SIG-M5 treated with dmso at 0.1 percent for 504 hours (cell line): ENCODE measurements around the gene SLC23A2.

ENCODE experiments used
- DNase-seq: peaks from one replicate; lab custom pipeline; 2025; ENCODE audit not compliant: unreplicated experiment; lab: John Stamatoyannopoulos, UW

Gene SLC23A2

DNA sequence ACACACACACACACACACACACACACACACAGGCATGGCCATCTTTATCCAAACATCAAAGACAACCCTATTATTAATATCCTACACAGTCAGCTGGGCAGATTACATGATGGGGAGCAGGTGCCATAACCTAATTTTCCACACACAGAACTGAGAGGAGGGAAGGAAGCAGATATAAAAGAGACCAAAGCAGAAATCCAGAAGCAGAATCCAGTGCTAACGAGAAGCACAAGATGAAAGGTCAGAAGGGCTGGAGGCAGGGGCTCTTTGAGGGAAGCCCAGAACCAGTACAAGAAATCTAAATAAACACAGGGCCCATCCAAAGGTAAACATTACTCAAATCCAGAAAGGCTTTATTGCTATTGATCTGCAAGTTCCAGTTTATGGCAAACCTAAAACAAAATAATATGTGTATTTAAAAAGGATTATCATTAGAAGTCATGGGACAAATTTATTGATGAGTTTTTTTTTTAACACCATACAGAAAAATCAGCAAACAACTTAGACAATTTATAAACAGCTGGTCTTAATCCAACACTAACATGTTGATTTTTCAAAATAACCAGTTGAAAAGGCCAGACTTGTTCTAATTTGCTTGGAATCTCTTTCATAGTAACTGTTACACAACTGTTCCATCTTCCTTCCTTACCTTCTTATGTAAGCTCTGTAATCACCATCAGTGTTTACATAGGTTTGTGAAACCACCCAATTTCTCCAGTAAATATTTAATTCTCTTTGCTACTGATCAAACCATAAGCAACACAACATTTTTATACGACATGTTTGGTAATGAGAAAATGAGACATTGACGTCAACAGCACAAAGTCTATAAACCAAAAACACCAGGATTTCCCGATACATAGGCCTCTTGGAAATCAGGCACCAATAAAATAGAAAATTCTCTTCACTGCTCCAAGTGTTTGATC, 34.2 kb downstream of the SLC23A2 start:
- DNase-seq, result no peak

DNA sequence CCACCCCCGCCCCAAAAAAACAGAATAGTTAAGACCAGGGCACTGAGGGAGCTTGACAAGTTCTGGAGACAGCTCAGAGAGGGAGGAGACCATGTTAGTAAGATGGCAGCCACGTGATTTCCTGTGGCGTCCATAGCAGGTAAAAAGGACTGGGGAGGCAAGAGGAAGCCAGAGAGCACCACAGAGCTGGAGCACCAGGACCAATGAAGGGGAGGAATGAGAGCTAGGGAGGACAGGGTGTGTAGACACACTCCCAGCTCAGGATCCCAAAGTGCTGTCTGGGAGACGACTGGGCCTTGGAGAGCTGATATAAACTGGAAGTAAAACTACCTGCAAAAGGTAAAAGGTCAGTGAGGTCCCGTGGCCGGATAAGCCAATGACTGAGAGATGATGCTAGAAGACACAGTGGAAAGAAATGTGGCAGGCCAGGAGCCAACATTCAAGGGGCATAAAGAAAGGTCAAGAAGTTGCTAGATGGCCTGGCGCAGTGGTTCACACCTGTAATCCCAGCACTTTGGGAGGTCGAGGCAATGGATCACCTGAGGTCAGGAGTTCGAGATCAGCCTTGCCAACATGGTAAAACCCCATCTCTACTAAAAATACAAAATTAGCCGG, 39.0 kb downstream of the SLC23A2 start:
- DNase-seq, result peak; percentile 41

DNA sequence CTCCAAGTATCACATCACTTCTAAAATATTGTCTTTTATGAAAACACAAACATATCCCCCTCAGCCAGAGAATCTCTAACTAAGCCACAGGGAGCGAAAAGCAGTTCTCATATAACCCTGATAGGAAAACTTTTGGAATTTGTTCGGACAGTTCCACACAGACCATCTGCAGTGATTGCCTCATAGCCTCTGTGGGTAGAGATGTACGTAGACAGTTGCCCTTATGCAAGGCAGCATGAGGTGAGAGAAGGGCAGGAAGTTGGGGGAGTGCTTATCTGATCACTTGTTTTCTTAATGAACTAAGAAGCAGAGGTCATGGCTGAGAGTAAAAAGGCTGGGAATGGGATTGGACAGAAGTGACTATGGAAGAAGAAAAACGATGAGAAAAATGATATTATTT, 39.6 kb downstream of the SLC23A2 start:
- peak; percentile 89 for DNase-seq

DNA sequence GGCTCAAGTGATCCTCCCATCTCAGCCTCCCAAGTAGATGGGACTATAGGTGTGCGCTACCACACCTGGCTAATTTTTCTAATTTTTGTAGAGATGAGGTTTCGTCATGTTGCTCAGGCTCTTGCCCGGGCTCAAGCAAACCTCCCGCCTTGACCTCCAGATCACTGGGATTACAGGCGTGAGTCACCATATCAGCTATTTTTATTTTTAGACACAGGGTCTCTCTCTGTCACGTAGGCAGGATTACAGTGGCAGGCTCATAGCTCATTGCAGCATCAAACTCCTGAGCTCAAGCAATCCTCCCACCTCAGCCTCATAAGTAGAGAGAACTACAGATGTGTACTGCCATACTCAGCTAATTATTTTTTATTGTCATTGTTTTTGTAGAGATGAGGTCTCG, 41.7 kb downstream of the SLC23A2 start:
- peak; percentile 93 for DNase-seq

DNA sequence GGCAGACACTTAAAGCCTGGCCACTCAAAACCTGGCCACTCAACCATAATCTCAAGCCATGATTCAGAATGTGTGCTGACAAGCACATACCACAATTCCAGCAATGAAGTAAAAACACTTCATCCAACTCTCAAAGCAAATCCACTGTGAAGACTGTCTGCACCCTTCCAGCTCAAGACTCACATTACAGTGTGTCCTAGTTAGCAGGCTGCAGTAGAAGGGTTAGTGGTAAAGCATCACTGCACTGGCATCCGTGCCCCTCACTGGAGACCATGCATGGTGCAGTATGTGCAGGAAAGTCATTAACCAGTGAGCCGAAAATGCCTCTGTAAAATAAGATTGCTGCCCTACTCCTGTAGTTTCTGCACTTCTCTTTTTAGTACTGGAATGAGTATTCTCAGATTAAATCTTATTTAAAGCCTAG, 43.4 kb downstream of the SLC23A2 start:
- peak; percentile 10 for DNase-seq

DNA sequence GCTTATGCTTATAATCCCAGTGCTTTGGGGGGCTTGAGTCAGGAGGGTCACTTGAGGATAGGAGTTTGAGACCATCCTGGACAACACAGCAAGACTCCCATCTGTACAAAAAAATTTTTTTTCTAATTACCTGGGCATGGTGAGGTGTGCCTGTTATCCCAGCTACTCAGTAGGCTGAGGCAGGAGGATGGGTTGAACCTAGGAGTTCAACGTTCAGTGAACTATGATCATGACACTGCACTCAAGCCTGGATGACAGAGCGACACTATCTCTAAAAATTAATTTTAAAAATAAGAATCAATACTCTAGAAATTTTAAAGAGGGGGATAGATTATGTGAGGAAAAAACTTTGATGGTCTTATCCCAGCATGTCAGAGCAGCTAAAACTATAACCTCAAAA, 44.1 kb downstream of the SLC23A2 start:
- DNase-seq, result no peak

DNA sequence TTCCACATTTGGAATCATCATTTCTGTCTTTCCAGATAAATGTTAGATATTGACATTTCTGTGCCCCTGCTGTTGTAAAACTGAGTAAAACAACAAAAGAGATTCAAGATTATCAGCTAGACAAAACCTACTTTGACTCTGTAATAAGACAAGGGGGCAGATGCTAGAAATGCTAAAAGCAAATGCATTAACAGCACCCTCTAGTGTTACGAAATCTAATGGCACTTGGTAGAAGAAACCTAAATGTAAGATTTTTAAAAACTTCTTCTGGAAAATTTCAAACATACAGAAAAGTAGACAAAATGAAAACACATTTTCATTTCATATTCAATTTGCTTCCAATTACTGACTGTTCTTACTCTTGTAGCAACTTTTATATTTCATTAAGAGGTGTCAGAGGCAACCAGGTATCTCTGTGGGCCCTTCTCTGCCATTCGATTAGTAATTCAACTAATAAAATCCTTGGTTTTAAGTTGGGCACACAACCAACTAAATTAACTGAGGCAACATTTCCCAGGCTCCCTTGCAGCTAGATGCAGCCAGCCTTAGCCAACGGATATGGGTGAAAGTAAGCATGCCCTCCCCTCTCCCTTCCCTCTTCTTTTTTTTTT, 45.0 kb downstream of the SLC23A2 start:
- DNase-seq, result peak; percentile 79

DNA sequence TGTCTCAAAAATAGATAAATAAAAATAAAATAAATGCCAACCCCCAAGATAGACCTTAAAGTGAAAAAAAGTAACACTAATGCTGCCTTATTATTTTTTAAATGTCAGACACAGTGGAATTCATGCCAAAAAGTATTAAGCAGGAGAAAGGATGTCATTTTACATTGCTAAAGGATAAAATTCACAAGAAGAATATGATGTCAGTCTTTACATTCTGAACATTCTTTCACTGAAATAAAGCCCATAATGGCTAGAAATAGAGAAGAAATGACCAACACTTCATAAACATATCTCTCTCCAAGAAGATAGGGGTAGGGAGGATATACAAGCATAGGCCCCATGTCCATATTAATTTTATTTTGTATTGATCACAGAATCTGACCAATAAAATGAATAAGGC, 47.4 kb downstream of the SLC23A2 start:
- DNase-seq, result no peak

DNA sequence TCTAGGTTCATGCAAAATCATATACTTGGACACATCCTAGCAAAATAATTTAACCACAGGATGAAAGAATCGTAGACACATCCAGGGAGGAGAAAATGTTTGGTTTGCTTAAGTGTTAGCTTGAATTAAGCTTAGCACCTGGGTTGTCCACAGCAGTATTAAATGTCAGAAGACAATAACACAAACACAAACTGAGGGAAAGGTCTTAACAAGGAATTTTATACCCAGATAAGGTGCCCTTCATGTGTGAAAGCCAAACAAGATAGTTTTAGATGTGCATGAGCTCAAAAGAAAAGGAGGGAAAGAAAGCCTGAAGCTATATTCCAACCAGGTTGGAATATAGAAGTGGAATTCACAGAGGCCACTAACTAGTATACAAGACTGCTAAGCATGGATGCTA, 49.1 kb downstream of the SLC23A2 start:
- DNase-seq, result no peak

DNA sequence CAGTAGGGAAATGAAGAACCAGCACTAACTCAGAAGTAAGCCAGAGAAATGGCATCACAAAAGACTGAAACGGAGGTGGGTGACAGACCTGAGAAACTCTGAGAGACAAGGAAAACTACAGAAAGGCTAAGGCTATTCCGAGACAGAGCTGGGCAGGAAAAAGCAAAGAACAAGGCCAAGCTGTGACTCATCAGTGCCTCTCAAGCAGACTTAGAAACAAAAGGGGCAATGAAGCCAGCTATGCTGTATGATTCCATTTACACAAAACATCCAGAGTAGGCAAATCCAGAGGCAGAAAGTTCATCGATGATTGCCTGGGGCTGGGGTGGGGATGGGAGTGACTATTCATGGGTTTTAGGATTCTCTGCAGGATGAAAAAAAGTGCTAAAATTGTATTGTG, 50.0 kb downstream of the SLC23A2 start:
- no peak for DNase-seq

DNA sequence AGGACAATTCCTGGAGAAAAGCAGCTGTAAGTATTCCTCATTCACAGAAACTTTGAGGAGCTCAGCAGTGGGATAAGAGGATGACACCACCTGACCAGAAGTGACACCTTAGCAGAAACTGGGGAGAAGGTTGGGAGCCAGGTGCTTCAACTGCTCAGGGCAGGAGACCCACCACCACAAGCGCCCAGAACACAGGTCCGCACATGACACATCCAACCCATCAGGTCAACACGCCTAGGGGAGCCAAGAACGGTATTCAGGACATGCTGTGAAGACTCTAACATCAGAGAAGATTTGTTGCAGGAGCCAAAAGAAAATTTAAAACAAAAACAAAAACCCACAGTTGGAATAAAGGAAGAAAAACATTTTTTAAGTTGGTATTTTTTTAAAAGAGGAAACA, 50.5 kb downstream of the SLC23A2 start:
- DNase-seq, result no peak

DNA sequence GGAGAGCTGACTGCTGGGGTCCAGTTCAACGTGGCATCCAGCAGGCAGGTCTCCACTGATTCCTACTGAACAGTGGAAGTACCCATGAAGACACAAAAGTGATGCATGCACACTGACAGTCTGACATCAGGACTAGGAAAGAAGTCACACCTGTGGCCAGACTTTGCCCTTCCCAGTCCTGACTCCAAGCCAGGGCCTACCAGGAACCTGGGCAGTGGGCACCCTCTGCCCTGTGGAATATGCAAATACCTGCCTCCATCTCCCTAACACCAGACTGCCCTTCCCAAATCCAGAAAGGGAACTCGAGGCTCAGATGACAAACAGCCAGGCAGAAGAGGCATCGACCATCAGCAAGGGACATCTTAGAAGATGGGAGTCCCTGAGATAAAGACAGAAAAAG, 50.9 kb downstream of the SLC23A2 start:
- DNase-seq, result no peak

DNA sequence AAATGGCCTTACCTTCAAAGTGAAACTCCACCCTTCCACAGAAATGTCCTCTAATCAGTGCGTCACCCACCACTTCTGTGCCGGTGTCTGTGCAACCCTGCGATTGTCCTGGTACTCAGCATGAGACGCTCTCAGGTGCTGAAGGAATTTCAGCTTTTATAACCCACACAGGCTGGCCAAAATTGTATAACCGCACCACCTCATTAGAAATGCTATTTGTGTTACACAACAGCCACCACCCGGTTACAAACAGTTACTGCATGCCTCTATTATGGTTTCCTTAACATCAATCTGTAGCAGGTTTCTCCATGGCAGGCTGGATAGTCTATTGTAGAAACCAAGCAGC, 51.5 kb downstream of the SLC23A2 start:
- peak; percentile 62 for DNase-seq

DNA sequence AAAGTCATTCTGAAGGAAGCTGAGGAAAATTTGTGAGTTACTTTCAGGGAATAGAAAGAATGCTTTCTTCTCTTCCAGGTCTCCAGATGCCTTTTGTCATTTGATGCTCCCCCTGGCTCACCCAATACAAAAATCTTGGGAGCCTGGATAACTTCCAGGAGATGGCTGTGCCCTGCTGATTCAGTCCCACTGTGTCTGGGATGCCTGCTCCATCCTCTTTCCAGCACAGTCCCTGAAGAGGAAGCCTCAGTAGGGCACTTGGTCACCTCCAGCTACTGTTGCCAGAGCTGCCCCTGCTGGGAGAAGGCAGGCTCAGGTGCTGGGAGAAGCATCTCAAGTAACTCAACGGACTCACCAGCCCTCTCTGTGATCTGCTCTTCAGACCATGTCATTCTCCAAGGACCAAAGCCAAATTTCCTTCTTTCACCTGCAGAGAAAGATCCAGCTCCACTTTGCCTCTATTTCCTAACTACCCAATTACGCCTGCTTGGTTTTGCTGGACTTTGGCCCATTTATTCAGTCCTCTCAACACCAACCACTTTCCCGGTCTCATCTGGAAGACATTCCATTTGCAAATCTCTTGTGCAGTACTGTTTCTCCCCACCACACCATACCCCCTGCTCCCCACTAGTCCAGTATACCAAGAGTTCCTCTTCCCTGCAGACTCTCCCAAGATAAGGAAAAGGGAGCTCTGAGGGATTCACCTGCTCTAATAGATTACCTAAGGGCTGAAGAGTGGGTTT, 53.3 kb downstream of the SLC23A2 start:
- DNase-seq, result no peak

DNA sequence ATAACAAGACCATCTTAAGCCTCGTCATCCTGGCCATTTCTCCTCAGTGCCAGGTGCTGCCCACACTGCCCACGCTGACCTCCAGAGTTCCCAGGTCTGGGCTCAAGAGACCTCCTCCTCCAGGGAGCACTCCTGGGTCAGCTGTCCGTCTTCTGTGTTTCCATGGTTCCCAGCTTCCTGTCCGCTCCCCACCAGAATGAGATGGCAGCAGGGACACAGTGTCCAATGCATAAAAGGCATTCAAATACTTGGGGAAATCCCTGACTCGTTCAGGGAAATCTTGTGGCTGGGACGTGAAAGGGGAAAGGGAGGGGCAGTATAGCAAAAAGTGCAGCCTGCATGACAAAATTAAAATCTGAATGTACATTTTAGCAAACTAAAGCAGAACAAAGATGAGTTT, 54.3 kb downstream of the SLC23A2 start:
- DNase-seq, result no peak

DNA sequence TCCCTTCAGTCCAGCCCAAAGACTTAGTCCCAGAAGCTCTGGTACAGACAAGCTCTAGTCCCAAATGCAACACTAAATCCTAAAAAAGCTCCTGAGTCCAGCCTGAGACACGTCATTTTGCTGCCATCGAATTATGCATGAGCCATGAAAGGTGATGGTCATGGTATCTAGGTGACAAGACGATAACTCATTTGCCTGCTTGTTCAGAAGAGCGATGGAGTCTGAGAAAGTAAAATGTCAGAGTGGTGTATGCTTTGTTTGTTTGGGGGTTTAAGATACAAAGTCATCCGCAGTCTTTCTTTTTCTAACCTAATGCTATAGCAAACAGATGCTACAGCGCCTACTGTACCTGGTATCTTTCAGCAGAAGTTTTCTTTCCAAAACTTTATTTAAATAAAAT, 54.7 kb downstream of the SLC23A2 start:
- DNase-seq, result no peak

DNA sequence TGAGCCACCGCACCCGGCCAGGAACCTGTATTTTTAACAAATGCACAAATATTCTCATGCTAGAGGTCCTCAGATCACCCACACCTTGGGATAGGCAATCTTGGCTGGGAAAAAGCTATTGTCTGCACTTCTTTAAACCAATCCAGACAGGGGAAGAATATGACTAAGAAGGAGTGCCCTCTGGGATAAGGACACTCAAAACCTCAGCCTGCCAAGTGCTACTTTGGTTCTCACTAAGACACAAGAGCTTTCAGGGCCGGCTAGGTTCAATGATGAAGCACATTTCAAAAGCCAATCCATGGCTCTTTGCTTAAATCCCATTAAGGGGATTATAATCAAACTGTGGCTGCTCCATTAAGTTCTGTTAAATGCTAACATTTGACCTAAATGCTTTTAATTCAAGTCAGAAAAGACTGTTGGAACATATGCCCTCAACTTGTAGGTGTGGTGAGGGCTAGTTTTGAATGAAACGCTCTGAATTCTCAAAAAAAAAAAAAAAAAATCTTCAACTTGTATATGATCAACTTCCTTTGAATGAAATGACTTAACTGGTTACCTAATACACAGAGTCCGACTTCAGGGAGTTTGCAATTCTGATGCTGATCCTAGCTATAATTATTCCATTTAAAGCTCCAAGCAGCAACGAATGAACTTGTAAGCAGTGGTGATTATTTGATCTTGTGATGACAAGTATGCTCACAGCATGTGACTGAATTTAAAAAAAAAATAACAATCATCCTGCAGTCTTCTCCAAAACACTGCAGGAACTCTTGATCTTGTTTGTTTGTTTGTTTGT, 56.6 kb downstream of the SLC23A2 start:
- DNase-seq, result no peak

DNA sequence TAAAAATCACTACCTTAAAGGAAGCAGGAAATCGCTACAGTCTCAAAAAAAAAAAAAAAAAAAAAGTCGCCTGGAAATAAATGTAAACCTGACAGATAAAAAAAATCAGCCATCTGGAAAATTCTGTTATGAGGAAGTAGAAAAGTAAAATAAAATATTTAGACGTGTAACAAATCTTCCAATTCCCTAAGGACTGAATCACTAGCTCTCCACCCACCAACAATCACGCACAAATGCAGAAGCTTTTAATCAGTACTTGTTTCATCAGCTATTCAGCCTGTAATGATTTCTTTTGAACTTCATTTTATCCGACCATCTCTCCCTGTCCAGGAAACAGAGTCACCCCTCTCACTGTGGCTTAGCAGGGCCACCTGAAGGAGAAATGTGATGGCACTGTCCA, 59.0 kb downstream of the SLC23A2 start:
- DNase-seq, result no peak

DNA sequence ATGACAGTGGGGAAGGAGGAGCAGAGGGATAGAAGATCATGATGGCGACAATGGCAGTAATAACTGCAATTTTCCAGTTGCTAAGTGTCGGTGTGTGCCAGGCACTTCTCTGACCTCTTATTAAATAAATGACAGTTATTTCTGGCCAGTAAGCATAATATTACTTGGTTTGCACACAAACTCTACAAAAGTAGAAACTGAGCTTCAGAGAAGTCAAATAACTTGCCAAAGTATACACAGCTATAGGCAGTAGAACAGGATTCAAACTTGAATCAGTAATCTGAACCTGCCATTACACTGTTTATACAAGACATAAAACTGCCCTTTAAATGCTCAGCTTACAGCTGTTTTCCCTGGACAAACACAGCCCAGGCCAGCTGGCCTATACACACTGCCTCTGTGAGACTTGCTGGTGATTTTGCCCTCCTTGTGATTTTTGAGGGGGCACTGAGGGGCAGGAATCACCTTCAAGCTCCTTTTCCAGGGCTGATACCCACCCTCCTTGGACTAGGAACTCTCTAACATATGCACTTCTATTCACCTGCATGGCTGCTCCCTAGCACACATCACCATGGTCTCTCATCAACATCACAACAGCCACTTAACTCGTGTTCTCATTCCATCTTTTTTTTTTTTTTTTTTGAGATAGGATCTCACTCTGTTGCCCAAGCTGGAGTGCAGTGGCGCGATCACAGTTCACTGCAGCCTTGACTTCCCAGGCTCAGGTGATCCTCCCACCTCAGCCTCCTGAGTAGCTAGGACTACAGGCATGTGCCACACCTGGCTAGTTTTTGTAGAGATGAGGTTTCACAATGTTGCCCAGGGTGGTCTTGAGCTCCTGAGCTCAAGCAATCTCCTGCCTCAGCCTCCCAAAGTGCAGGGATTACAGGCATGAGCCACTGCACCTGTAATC, 63.6 kb downstream of the SLC23A2 start:
- peak; percentile 18 for DNase-seq
